ENCODE results near the gene USB1. TPM values are rescaled to one million over a fixed set of nuclear protein-coding genes. Genes with fewer than 3 reads are reported as not detected.

USB1 gene
- total RNA-seq, 1 experiment from 2014 or later = 106 TPM

- no peak overlapping the region for H3K27ac ChIP-seq (ENCODE audit: low read depth, low read length, poor library complexity, severe bottlenecking)
- ChIA-PET CTCF (interaction anchor here (0.6 to 2.4 kb wide), 3 partner anchors 99 to 465 kb away, joined by 3 to 12 read pairs (median 4); no protein-coding TSS in a partner anchor), POLR2A (ENCODE audit: low non-redundant PET) (no interaction called here)
- TF ChIP-seq, protein P1, sequence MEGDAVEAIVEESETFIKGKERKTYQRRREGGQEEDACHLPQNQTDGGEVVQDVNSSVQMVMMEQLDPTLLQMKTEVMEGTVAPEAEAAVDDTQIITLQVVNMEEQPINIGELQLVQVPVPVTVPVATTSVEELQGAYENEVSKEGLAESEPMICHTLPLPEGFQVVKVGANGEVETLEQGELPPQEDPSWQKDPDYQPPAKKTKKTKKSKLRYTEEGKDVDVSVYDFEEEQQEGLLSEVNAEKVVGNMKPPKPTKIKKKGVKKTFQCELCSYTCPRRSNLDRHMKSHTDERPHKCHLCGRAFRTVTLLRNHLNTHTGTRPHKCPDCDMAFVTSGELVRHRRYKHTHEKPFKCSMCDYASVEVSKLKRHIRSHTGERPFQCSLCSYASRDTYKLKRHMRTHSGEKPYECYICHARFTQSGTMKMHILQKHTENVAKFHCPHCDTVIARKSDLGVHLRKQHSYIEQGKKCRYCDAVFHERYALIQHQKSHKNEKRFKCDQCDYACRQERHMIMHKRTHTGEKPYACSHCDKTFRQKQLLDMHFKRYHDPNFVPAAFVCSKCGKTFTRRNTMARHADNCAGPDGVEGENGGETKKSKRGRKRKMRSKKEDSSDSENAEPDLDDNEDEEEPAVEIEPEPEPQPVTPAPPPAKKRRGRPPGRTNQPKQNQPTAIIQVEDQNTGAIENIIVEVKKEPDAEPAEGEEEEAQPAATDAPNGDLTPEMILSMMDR (conservative IDR thresholded peaks at IDR 0.05; ENCODE audit: low read depth, low read length) = no peak
- TF ChIP-seq EZH2 (IDR thresholded peaks at IDR 0.05; ENCODE audit: borderline replicate concordance, low read depth, low read length, poor library complexity, severe bottlenecking) = no peak
- peak; percentile 86 for DNase-seq (ENCODE audit: low spot score)
- H3K36me3 ChIP-seq (ENCODE audit: insufficient read depth, low read length, poor library complexity, severe bottlenecking) = no peaks in the 10 kb centered on the region
- BruUV-seq (replicated peaks) = no TSS peak
- no peaks in the 10 kb centered on the region for H3K27me3 ChIP-seq (replicated peaks; ENCODE audit: insufficient read depth, low read depth, low read length, poor library complexity)
- no peak overlapping the region for H3K4me3 ChIP-seq (ENCODE audit: low read depth, low read length, poor library complexity, severe bottlenecking)
- intact Hi-C loops (cut with micrococcal nuclease; ENCODE audit: unreplicated experiment) = loop anchor here (5.0 kb wide), 1 partner anchor 465 kb away; no protein-coding TSS in a partner anchor
- H3K9me3 ChIP-seq (ENCODE audit: low read depth, low read length, poor library complexity, severe bottlenecking) = no peaks in the 10 kb centered on the region
- peaks cover 27% of the 10 kb centered on the region for H3K4me1 ChIP-seq (ENCODE audit: insufficient read depth, low read length, poor library complexity, severe bottlenecking)
Observed at GRCh38 chr16:58022601-58023371, 21.6 kb downstream of the USB1 start.

DNA sequence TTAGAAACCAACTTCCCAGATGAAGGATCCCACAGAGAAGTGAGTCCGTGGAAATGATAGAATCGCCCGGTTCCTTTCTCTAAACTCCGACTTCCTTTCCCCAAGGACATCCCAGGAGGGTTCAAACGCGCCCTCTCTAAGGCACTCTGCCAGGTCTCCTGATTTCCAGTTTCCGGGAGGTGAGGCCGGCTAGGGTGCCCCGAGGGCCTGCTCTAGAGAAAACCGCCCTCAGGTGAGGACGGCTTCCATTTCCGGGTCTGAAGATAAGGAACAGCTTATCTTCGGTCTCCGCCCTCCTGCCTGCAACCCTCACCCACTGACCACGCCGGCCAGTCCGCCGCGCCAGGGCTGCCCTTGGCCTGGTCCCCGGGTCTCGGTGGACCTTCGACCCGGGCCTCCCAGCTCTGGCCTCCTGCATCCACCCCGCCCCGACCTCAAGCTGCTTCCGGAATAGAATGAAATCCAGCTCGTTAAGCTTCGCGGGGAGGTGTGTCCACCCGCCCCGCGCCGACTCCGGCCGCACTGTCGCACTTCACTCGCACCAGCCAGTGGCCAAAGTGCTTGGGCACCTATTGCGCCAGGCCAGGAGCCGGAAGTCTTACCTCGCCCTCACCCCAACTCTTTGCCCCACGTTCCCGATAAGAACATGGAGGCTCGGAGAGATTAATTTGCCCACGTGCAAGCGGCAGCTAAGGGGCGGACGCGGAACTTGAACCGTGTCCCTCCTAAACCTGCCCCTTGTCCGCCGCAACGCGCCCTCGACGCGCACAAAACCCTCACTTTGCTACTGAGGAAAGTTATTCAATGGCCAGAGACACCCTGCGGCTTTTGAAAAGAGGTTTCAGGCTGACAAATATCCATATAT lies 23.5 kb downstream of the USB1 start:
- H3K9me3 ChIP-seq (ENCODE audit: low read depth, low read length, poor library complexity, severe bottlenecking) = no peaks in the 10 kb centered on the region
- H3K27ac ChIP-seq (ENCODE audit: low read depth, low read length, poor library complexity, severe bottlenecking) = no peak overlapping the region
- CTCF ChIA-PET = interaction anchor here (2.4 kb wide), 1 partner anchor 97 kb away, joined by 12 read pairs; no protein-coding TSS in a partner anchor
- no peak for DNase-seq (ENCODE audit: low spot score)
- BruUV-seq (replicated peaks) = no TSS peak
- POLR2A ChIA-PET (ENCODE audit: low non-redundant PET) = interaction anchor here (0.6 kb wide), 1 partner anchor 273 kb away, joined by 4 read pairs; no protein-coding TSS in a partner anchor
- no peaks in the 10 kb centered on the region for H3K27me3 ChIP-seq (replicated peaks; ENCODE audit: insufficient read depth, low read depth, low read length, poor library complexity)
- TF ChIP-seq, protein P1 (conservative IDR thresholded peaks at IDR 0.05; ENCODE audit: low read depth, low read length) = no peak
- TF ChIP-seq EZH2 (IDR thresholded peaks at IDR 0.05; ENCODE audit: borderline replicate concordance, low read depth, low read length, poor library complexity, severe bottlenecking) = no peak
- intact Hi-C loops (cut with micrococcal nuclease; ENCODE audit: unreplicated experiment) = loop anchor here (5.0 kb wide), 1 partner anchor 463 kb away; no protein-coding TSS in a partner anchor
- H3K4me3 ChIP-seq (ENCODE audit: low read depth, low read length, poor library complexity, severe bottlenecking) = peak overlapping the region; percentile 70
- H3K36me3 ChIP-seq (ENCODE audit: insufficient read depth, low read length, poor library complexity, severe bottlenecking) = no peaks in the 10 kb centered on the region
- H3K4me1 ChIP-seq (ENCODE audit: insufficient read depth, low read length, poor library complexity, severe bottlenecking) = peaks cover 27% of the 10 kb centered on the region

DNA sequence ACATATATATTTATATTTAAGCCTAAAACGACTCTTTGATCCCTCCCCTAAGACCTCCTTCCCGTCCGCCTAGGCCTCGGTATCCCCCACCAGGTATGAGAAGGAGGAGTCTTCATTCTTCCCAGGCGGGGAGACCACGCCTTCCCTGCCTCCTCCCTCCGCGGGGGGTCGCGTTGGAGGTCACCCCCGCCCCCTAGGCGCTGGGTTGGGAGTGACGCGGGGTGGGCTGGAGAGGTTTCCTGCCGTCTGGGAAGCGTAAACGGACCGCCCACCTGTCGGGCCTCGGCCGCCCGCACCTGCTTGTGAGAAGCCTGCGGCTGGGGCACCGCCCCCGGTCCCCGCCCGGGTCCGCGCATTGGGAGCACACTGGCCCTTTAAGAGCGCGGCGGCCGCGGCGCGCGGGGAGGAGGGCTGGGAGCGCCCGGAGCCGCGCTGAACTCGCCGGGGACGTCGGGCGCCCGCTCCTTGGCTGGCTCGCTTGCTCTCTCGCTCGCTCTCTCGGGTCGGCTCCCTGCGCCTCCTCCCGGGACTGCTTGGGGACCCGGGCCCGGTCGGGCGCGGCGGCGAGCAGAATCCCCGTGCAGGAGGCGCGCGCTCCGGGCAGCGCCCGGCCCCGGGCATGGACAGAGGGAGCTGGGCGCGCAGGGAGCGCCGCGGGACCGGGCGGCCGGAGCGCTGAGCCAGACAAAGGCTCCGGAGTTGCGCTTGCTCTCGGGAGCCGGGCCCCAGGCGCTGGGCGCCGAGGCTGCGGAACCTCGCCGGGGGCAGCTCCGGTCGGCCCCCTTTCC lies 24.3 kb downstream of the USB1 start, which contains the start of gene MMP15:
Gene MMP15, plus strand, starts transcription at position 404 of the 788 bp plus-strand sequence. CDS start 597 bp downstream, outside the sequence.
- CTCF ChIA-PET = interaction anchor here (0.5 to 1.2 kb wide), 2 partner anchors 93 to 274 kb away, joined by 3 read pairs; no protein-coding TSS in a partner anchor
- BruUV-seq (replicated peaks) = no TSS peak
- no peaks in the 10 kb centered on the region for H3K27me3 ChIP-seq (replicated peaks; ENCODE audit: insufficient read depth, low read depth, low read length, poor library complexity)
- H3K36me3 ChIP-seq (ENCODE audit: insufficient read depth, low read length, poor library complexity, severe bottlenecking) = no peaks in the 10 kb centered on the region
- DNase-seq (ENCODE audit: low spot score) = peak; percentile 83
- H3K9me3 ChIP-seq (ENCODE audit: low read depth, low read length, poor library complexity, severe bottlenecking) = no peaks in the 10 kb centered on the region
- intact Hi-C loops (cut with micrococcal nuclease; ENCODE audit: unreplicated experiment) = no loop called here
- POLR2A ChIA-PET (ENCODE audit: low non-redundant PET) = interaction anchor here (0.6 kb wide), 1 partner anchor 112 kb away, joined by 3 read pairs; no protein-coding TSS in a partner anchor
- peak within 1 kb of the TSS; percentile 70 for H3K4me3 ChIP-seq (ENCODE audit: low read depth, low read length, poor library complexity, severe bottlenecking)
- no peak within 1 kb of the TSS for H3K27ac ChIP-seq (ENCODE audit: low read depth, low read length, poor library complexity, severe bottlenecking)
- peaks cover 27% of the 10 kb centered on the region for H3K4me1 ChIP-seq (ENCODE audit: insufficient read depth, low read length, poor library complexity, severe bottlenecking)
- TF ChIP-seq, protein P1 (conservative IDR thresholded peaks at IDR 0.05; ENCODE audit: low read depth, low read length) = no peak
- TF ChIP-seq EZH2 (IDR thresholded peaks at IDR 0.05; ENCODE audit: borderline replicate concordance, low read depth, low read length, poor library complexity, severe bottlenecking) = no peak
